Upper lobe of left lung (tissue), 4 donors: ENCODE measurements around the gene DBF4B.
"Not testable (repeated sequence)": the region's sequence is repeated elsewhere in the genome, so short reads cannot be mapped to it uniquely, and the experiment has no call there.

Source experiments
- CTCF ChIP-seq, 6 experiments: fragments of 450-650 bp in 4 of 6; fragments of 200-600 bp in 2 of 6; sonication (generic) in 2 of 6; IDR thresholded peaks; one replicate each; pipeline ENCODE4 v1.5.1; 2016 to 2019; ENCODE audit warnings: antibody characterized with exemption in 6 of 6
- POLR2A ChIP-seq, 4 donors: fragments of 450-650 bp; IDR thresholded peaks; one replicate each; pipeline ENCODE4 v1.5.1; 2016 to 2017; ENCODE audit warnings: antibody characterized with exemption in 4 of 4, mild to moderate bottlenecking in 2 of 4
- POLR2AphosphoS5 ChIP-seq, 2 donors: sonication (generic); formaldehyde crosslinking; IDR thresholded peaks; one replicate each; pipeline ENCODE4 v1.5.1; 2017; ENCODE audit warnings: antibody characterized with exemption in 2 of 2

GRCh38 chr17:44755180-44755579 lies 46.7 kb downstream of the DBF4B start:
- TF ChIP-seq POLR2AphosphoS5, CTCF, POLR2A (IDR thresholded peaks at IDR 0.05): not testable (repeated sequence)
